GM23338 (cell line): ENCODE data around the gene CDCA4.

Experiments
- CREB1 ChIP-seq: fragments of 250-450 bp; sonication (Bioruptor Pico); IDR thresholded peaks from 2 replicates; pipeline ENCODE4 v1.5.0; 2020; ENCODE audit warnings: low read depth, mild to moderate bottlenecking, moderate library complexity
- CTCF ChIP-seq, 2 experiments: fragments of 200-600 bp in 1 of 2; sonication (generic) in 1 of 2; conservative IDR thresholded peaks; 2 replicates each; pipeline versions ENCODE4 v1.5.1 to v1.6.1; 2016 to 2017; ENCODE audit warnings: antibody characterized with exemption in 2 of 2, low read depth in 2 of 2, mild to moderate bottlenecking in 2 of 2, moderate library complexity in 1 of 2
- ETS1 ChIP-seq: IDR thresholded peaks from 2 replicates; pipeline ENCODE4 v1.6.1; 2016; ENCODE audit warnings: antibody characterized with exemption
- EZH2 ChIP-seq: fragments of 200-600 bp; sonication (generic); IDR thresholded peaks from one replicate; pipeline ENCODE4 v1.8.0; 2017; ENCODE audit warnings: antibody characterized with exemption, mild to moderate bottlenecking, low read depth; ENCODE audit not compliant: unreplicated experiment
- EZH2phosphoT487 ChIP-seq: fragments of 200-600 bp; sonication (generic); IDR thresholded peaks from one replicate; pipeline ENCODE4 v1.8.1; 2018; ENCODE audit warnings: antibody characterized with exemption; ENCODE audit not compliant: unreplicated experiment
- JUNB ChIP-seq: IDR thresholded peaks from one replicate; pipeline ENCODE4 v1.6.1; 2016; ENCODE audit warnings: antibody characterized with exemption; ENCODE audit not compliant: unreplicated experiment
- NANOG ChIP-seq: IDR thresholded peaks from 2 replicates; pipeline ENCODE4 v1.6.1; 2016; ENCODE audit warnings: antibody characterized with exemption, borderline replicate concordance
- POLR2AphosphoS5 ChIP-seq: IDR thresholded peaks from 2 replicates; pipeline ENCODE4 v1.6.1; 2016; ENCODE audit warnings: antibody characterized with exemption, low read depth
- REST ChIP-seq: IDR thresholded peaks from one replicate; pipeline ENCODE4 v1.6.1; 2018; ENCODE audit warnings: antibody characterized with exemption; ENCODE audit not compliant: unreplicated experiment
- STAT1 ChIP-seq: IDR thresholded peaks from one replicate; pipeline ENCODE4 v1.6.1; 2016; ENCODE audit warnings: antibody characterized with exemption; ENCODE audit not compliant: unreplicated experiment
- ZNF114 ChIP-seq: fragments of 250-450 bp; sonication (Bioruptor Pico); IDR thresholded peaks from 2 replicates; pipeline ENCODE4 v1.5.0; 2020; ENCODE audit warnings: mild to moderate bottlenecking, moderate library complexity
- ZNF331 ChIP-seq: fragments of 250-450 bp; sonication (Bioruptor Pico); IDR thresholded peaks from 2 replicates; pipeline ENCODE4 v1.5.0; 2020; ENCODE audit warnings: low read depth, mild to moderate bottlenecking, moderate library complexity
- ZNF462 ChIP-seq: fragments of 250-450 bp; sonication (Bioruptor Pico); IDR thresholded peaks from 2 replicates; pipeline ENCODE4 v1.5.0; 2020; ENCODE audit warnings: mild to moderate bottlenecking, moderate library complexity

- TF ChIP-seq CTCF (conservative IDR thresholded peaks at IDR 0.05; ENCODE audit: low read depth in 2 of 2) (no peak), POLR2AphosphoS5 (no peak), EZH2phosphoT487 (no peak), ETS1 (no peak), CREB1 (CRISPR knock-in tag) (no peak), EZH2 (no peak), REST (no peak), JUNB (no peak), STAT1 (no peak), ZNF114 (no peak), ZNF331 (no peak), ZNF462 (no peak), NANOG (no peak)
Measured at GRCh38 chr14:104989951-104990303, 31.0 kb downstream of the CDCA4 start.
